Mucosa of stomach (tissue), 1 donor: Measurements from ENCODE around the gene LAMTOR5.
"Not testable (repeated sequence)": the region's sequence is repeated elsewhere in the genome, so short reads cannot be mapped to it uniquely, and the experiment has no call there.

ENCODE experiments used
- H3K27me3 ChIP-seq: one replicate; pipeline ENCODE4 v1.7.0; 2013; ENCODE audit warnings: mild to moderate bottlenecking, low read length; ENCODE audit not compliant: control insufficient read depth, insufficient read depth
- H3K36me3 ChIP-seq: one replicate; pipeline ENCODE4 v1.7.0; 2013; ENCODE audit warnings: low read length; ENCODE audit not compliant: control insufficient read depth, insufficient read depth
- H3K4me1 ChIP-seq: one replicate; pipeline ENCODE4 v1.7.0; 2013; ENCODE audit warnings: mild to moderate bottlenecking, low read length; ENCODE audit not compliant: control insufficient read depth, insufficient read depth
- H3K4me3 ChIP-seq: one replicate; pipeline ENCODE4 v1.7.0; 2013; ENCODE audit warnings: low read length
- H3K9ac ChIP-seq: one replicate; pipeline ENCODE4 v1.7.0; 2013; ENCODE audit warnings: mild to moderate bottlenecking, low read length, moderate library complexity
- H3K9me3 ChIP-seq: one replicate; pipeline ENCODE4 v1.7.0; 2013; ENCODE audit warnings: mild to moderate bottlenecking, low read length, moderate library complexity; ENCODE audit not compliant: control insufficient read depth
- donor health status: Pancreatic carcinoma.

The LAMTOR5 gene

DNA sequence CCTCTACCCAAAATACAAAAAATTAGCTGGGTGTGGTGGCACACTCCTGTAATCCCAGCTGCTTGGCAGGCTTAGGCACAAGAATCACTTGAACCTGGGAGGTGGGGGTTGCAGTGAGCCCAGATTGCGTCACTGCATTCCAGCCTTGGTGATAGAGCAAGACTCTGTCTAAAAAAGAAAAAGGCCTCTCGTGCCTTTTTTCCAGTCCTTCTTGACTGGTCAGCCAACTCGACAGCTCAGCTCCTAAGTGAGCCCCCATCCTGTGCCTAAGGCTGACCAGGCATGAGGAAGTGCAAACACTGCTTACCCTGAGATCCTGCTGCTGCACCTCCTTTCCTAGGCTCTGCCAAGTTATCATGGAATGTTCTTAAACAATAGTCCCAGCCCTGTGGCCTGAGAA is 33.4 kb upstream of the LAMTOR5 start:
- H3K4me3 ChIP-seq = no peak overlapping the region
- H3K36me3 ChIP-seq = no peaks in the 10 kb centered on the region
- H3K4me1 ChIP-seq = peaks cover 28% of the 10 kb centered on the region
- no peak overlapping the region for H3K9ac ChIP-seq
- H3K27me3 ChIP-seq = peaks cover 22% of the 10 kb centered on the region
- H3K9me3 ChIP-seq = no peaks in the 10 kb centered on the region

DNA sequence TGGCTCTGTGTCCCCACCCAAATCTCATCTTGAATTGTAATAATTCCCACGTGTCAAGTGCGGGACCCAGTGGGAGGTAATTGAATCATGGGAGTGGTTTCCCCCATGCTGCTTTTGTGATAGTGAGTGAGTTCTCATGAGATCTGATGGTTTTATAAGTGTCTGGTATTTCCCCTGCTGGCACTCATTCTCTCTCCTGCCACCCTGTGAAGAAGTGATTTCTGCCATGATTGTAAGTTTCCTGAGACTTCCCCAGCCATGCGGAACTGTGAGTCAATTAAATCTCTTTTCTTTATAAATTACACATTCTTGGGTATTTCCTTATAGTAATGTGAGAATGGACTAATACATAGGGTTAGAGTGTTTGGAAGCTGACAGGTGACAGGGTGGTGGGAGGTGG is 32.4 kb upstream of the LAMTOR5 start:
- Histone ChIP-seq H3K27me3 (peaks cover 29% of the 10 kb centered on the region), H3K4me1 (peaks cover 28% of the 10 kb centered on the region)
- H3K9ac ChIP-seq, H3K9me3 ChIP-seq, H3K4me3 ChIP-seq, H3K36me3 ChIP-seq: not testable (repeated sequence)

DNA sequence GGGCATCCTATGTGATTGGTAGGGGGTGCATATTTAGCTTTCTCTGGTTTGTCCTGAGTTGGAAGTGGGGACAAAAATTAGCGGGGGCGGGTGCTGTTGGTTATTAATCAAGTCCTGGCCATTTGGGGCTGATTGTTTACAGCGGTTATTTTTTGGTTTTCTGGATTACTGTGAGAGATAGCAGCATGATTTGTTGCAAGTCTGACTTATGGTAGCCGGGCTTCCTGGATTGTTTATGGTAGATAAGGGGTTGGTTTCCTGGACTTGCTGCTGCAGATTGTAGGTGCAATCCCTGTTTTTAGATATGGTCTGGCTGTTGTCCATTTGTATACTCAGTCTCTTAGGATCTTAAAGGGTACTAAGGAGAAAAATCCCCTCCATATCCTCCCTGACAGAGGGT is 31.4 kb upstream of the LAMTOR5 start:
- Histone ChIP-seq H3K9ac (no peak overlapping the region), H3K4me1 (peaks cover 28% of the 10 kb centered on the region), H3K4me3 (no peak overlapping the region), H3K27me3 (peaks cover 33% of the 10 kb centered on the region), H3K9me3 (no peaks in the 10 kb centered on the region), H3K36me3 (no peaks in the 10 kb centered on the region)

DNA sequence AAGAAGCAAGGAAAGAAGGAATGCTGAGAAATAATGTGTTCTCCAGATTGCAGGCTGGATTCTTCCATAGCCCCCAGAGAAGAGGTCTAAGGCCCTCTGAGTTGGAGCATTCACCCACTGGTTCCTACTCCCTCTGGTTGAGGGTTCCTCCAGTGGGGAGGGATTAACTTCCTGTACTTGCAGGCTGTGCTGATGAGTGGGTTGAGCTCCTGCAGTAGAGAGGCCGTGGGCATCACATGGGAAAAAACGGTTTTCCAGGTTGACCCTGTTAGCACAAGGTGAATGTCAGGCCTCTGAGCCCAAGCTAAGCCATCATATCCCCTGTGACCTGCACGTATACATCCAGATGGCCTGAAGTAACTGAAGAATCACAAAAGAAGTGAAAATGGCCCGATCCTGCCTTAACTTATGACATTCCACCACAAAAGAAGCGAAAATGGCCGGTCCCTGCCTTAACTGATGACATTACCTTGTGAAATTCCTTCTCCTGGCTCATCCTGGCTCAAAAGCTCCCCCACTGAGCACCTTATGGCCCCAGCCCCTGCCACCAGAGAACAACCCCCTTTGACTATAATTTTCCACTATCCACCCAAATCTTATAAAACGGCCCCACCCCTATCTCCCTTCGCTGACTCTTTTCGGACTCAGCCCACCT is 30.3 kb upstream of the LAMTOR5 start:
- H3K9me3 ChIP-seq, H3K9ac ChIP-seq, H3K36me3 ChIP-seq, H3K4me3 ChIP-seq: not testable (repeated sequence)
- Histone ChIP-seq H3K4me1 (peaks cover 28% of the 10 kb centered on the region), H3K27me3 (peaks cover 38% of the 10 kb centered on the region)

DNA sequence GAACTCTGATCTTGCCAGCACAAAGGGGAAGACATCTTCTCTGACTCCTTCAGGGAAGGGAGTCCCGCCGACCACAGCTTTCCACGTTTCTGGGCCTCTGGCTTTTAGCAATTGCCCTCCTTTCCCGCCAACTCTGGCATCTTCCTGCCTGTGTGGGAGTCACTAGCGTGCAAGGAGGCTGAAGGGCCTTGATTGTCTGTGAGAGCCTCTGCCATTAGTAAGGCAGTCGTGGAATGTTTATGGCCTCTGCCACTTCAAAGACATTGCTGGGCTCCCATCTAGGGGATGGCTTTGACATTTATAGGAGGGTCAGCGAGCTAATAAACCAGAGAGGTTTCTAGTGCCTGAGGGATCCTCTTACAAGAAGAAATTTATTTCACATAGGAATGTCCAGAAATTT is 29.1 kb upstream of the LAMTOR5 start:
- Histone ChIP-seq H3K27me3 (peaks cover 40% of the 10 kb centered on the region), H3K4me1 (peaks cover 20% of the 10 kb centered on the region), H3K4me3 (no peak overlapping the region), H3K9me3 (no peaks in the 10 kb centered on the region), H3K36me3 (no peaks in the 10 kb centered on the region), H3K9ac (no peak overlapping the region)

DNA sequence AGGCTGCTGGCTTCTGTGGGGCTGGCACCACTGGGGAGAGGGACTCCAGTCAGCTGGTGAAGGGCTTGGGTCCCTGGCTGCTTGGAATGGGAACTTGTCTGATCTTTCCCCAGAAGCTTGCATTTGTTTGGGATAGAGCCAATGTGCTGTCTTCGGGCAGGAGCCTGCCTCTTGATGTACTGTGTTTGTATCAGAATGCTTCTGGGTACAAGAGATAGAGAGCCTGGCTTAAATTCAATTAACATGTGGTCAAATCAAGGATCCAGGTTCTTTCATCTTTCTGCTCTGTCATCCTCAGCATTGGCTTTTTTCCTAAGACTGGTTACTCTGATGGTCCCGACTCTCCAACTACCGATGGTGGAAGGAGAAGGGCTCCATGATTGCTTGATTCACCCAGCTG is 27.5 kb upstream of the LAMTOR5 start:
- H3K4me3 ChIP-seq = no peak overlapping the region
- H3K27me3 ChIP-seq = peaks cover 44% of the 10 kb centered on the region
- no peaks in the 10 kb centered on the region for H3K9me3 ChIP-seq
- H3K9ac ChIP-seq = no peak overlapping the region
- H3K4me1 ChIP-seq = peaks cover 6% of the 10 kb centered on the region
- H3K36me3 ChIP-seq = no peaks in the 10 kb centered on the region

DNA sequence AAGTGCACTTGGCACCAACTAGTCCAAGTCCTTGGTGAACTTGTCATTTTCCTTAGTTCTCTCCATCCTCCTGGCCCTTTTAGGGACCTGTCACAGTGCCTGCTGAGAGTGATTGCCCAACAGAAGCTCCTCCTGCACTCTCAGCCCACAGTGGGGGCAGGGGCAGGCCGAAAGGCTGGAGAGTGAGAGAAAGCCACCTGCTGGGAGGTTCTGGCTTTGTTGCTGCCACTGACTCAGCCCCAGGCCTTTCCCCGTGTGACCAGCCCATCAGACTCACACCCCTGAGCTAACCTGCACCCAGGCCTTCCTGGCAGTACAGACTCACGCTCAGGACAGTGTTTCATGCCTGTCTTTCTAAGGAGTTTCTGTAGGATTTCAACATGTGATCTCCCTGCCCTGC is 26.3 kb upstream of the LAMTOR5 start:
- Histone ChIP-seq H3K9ac (no peak overlapping the region), H3K27me3 (peaks cover 48% of the 10 kb centered on the region), H3K4me3 (no peak overlapping the region), H3K4me1 (peaks cover 3% of the 10 kb centered on the region), H3K9me3 (no peaks in the 10 kb centered on the region), H3K36me3 (no peaks in the 10 kb centered on the region)

DNA sequence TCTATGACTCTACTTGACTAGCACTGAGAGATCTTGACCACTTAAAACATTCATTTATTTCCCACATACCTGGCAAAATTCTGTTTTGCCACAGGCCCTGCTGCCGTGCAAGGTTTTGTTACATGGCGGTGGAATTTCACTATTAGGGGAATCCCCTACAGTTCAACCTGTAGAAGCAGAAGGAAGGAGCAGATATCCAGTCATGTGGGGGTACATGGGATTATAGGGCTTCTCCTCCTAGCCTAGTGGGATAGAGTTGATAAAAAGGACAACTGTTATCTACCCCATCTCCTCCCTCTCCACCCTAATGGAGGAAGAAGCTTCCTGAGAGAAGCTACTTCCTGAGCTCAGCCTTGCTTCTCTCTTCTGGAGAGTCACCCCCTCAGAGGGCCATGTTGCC is 25.7 kb upstream of the LAMTOR5 start:
- no peak overlapping the region for H3K9ac ChIP-seq
- H3K9me3 ChIP-seq = no peaks in the 10 kb centered on the region
- H3K36me3 ChIP-seq = no peaks in the 10 kb centered on the region
- H3K27me3 ChIP-seq = peaks cover 48% of the 10 kb centered on the region
- no peaks in the 10 kb centered on the region for H3K4me1 ChIP-seq
- H3K4me3 ChIP-seq = no peak overlapping the region

DNA sequence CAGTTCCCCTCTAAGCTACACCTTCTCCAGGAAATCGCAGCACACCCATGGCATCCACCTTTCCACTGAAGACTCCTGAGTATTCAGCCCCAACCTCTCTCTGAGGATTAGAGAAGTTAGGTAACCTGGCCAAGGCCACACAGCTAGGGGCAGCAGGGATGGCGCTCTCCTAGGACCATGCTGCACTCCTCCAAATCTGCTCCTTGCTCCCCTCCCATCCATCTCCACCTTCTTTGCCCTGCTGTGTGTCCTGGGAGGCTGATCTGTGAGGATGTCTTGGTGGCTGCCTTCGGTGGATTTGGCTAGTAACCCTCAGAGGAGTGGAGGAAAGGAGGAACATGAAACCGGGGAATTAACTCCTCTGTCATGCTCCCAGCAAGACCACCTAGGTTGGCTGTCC is 23.4 kb upstream of the LAMTOR5 start:
- no peaks in the 10 kb centered on the region for H3K36me3 ChIP-seq
- H3K9me3 ChIP-seq = no peaks in the 10 kb centered on the region
- H3K9ac ChIP-seq = no peak overlapping the region
- H3K4me3 ChIP-seq = no peak overlapping the region
- peaks cover 35% of the 10 kb centered on the region for H3K27me3 ChIP-seq
- no peaks in the 10 kb centered on the region for H3K4me1 ChIP-seq

DNA sequence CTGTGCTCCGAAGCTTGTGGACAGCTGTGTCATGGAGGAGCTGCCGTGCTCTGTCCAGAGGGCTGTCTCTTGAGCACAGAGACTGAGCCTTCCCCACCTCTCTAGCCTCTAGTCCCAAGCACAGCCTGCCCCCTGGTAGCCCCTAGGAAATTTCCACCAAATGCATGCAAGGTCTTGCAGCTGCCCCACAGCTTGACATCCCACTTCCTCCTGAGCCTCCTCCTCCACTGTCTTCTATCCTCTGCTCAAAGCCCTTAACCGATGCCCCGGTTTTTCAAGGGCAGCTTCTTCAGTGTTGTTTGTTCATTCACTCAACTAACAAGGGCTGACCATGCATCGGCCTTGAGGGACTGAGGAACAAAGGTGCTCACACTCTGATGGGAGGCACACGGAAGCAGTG is 22.9 kb upstream of the LAMTOR5 start:
- H3K9me3 ChIP-seq = no peaks in the 10 kb centered on the region
- H3K4me3 ChIP-seq = no peak overlapping the region
- no peaks in the 10 kb centered on the region for H3K36me3 ChIP-seq
- H3K9ac ChIP-seq = no peak overlapping the region
- H3K4me1 ChIP-seq = no peaks in the 10 kb centered on the region
- peaks cover 33% of the 10 kb centered on the region for H3K27me3 ChIP-seq

DNA sequence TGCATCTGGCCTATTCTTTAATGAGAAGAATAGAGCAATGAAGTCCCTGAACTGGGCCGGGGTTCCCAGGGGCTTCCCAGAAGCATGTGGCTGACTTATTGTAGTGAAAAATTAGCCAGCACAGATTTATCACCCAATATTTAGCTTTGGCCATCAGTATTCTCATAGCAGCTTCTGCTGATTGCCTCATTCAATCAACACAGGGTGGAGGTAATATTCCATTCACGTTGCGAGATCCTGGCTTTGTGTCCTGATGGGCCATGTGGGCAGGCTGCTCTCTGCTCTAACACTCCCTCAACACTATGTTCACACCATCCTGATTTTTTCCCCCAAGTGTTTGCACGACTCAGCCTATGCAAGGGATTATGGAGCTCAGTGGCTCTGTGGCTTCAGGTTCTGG is 21.5 kb upstream of the LAMTOR5 start:
- H3K9me3 ChIP-seq = no peaks in the 10 kb centered on the region
- H3K4me3 ChIP-seq = no peak overlapping the region
- H3K27me3 ChIP-seq = peaks cover 28% of the 10 kb centered on the region
- no peak overlapping the region for H3K9ac ChIP-seq
- no peaks in the 10 kb centered on the region for H3K4me1 ChIP-seq
- no peaks in the 10 kb centered on the region for H3K36me3 ChIP-seq

DNA sequence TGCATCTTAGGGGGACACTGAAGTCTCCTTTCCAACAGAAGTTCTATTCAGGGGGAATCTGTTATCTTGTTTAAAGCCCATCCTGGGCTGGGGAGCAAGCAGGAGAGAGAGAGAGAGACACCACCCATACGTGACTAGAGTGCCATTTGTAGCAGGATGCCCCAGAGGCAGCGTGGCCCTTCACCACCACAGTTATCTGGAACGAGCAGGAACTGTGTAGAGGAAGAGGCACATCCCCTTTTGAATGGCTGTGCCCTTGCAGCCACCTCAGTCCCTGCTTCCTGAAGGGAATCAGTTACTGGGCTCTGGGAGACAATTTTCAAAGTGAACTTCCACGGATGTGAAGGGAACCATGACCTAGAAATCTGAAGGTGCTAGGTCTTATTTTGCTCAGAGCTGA is 19.4 kb upstream of the LAMTOR5 start:
- Histone ChIP-seq H3K36me3 (no peaks in the 10 kb centered on the region), H3K9ac (no peak overlapping the region), H3K4me3 (no peak overlapping the region), H3K27me3 (peaks cover 23% of the 10 kb centered on the region), H3K4me1 (no peaks in the 10 kb centered on the region), H3K9me3 (no peaks in the 10 kb centered on the region)

DNA sequence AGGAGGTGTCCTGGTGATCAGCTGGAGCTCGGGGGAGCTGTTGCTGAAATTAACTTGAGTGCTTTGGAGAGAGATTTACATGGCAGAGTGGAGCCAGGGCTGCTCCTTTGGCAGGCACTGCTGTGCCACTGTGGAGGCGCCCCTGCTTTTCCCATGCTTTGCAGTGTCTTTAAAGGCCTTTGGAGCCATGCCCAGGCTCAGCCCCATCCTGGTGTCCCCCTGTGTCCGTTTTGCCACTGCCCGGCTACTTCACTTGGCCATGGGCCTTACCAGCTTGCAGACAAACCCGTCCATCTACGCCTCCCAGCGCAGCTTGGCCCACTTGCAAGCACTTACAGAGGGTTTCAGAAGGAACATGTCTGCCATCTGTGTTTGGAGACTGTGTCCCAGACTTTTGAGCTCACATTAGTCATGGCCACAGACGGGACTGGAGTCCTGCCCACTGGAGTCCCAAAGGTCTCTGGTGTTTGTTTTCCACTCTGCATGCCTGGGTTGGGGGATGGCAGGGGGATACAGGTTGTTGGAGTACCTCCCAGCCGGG is 18.2 kb upstream of the LAMTOR5 start:
- no peak overlapping the region for H3K4me3 ChIP-seq

More for the DNA sequence above, 18.2 kb upstream of the LAMTOR5 start:
- H3K4me1 ChIP-seq = no peaks in the 10 kb centered on the region
- H3K27me3 ChIP-seq = peaks cover 14% of the 10 kb centered on the region
- H3K9ac ChIP-seq = no peak overlapping the region
- H3K36me3 ChIP-seq = no peaks in the 10 kb centered on the region
- H3K9me3 ChIP-seq = no peaks in the 10 kb centered on the region
